ENCODE results near the gene BLM. TPM values are rescaled to one million over a fixed set of nuclear protein-coding genes. Genes with fewer than 3 reads are reported as not detected.

BLM gene
- total and polyA plus RNA-seq, 10 of the 15 experiments (the other 5 are each of a cell fraction or from before 2014, with no cell fraction given) = 23.0 to 68.4 (median 43.9) TPM

GRCh38 chr15:90671216-90671615, 45.9 kb upstream of the BLM start:
- Histone ChIP-seq H3K27ac (ENCODE audit: control insufficient read depth, insufficient read depth) (no peak overlapping the region), H3K9ac (ENCODE audit: control insufficient read depth, insufficient read depth, low read length) (no peak overlapping the region), H3K4me2 (ENCODE audit: control insufficient read depth, insufficient read depth) (no peak overlapping the region), H3K4me1 (ENCODE audit: control insufficient read depth, insufficient read depth, low read length) (peaks cover 22% of the 10 kb centered on the region), H4K20me1 (ENCODE audit: control insufficient read depth, insufficient read depth) (no peaks in the 10 kb centered on the region), H3K27me3 (replicated peaks in 1 of 2; ENCODE audit: control insufficient read depth in 2 of 2, insufficient read depth in 2 of 2, low read length in 1 of 2) (no peaks in the 10 kb centered on the region), H3K36me3 (ENCODE audit: control insufficient read depth in 2 of 2, insufficient read depth in 2 of 2, low read length in 1 of 2) (no peaks in the 10 kb centered on the region), H2AFZ (ENCODE audit: control insufficient read depth, low read depth, low read length) (no peak overlapping the region), H3K9me3 (replicated peaks; ENCODE audit: control insufficient read depth, insufficient read depth, low read length) (no peaks in the 10 kb centered on the region), H3K4me3 (no peak overlapping the region), H3K79me2 (ENCODE audit: control insufficient read depth, insufficient read depth, low read length) (peaks cover 2% of the 10 kb centered on the region)
- 73% methylated on average over 4 of the region's 4 CpGs for WGBS (ENCODE audit: insufficient coverage, insufficient replicate concordance, low lambda C conversion rate, missing lambda C conversion rate)
- intact Hi-C loops (cut with micrococcal nuclease; ENCODE audit: unreplicated experiment) (no loop called here), in situ Hi-C loops (cut with MboI) (no loop called here)
- no peak for ATAC-seq
- no TSS peak for BruUV-seq (replicated peaks)
- DNase-seq (ENCODE audit: low read depth, low spot score) = no peak
- ChIA-PET RAD21 (ENCODE audit: unreplicated experiment) (interaction anchor here (0.8 to 2.1 kb wide), 2 partner anchors 23 to 365 kb away, joined by 3 to 6 read pairs; no protein-coding TSS in a partner anchor), CTCF (interaction anchor here (2.2 kb wide), 1 partner anchor 15 kb away, joined by 6 read pairs; no protein-coding TSS in a partner anchor), SMC1A (ENCODE audit: uncharacterized antibody, unreplicated experiment) (interaction anchor here (0.6 to 11.0 kb wide), 2 partner anchors 13 to 219 kb away, joined by 4 to 112 read pairs; no protein-coding TSS in a partner anchor), POLR2A (interaction anchor here (1.1 to 1.4 kb wide), 2 partner anchors 11 to 15 kb away, joined by 3 to 4 read pairs; no protein-coding TSS in a partner anchor)
- FAIRE-seq = no peak
- no peak for TF ChIP-seq SIN3A (IDR thresholded peaks at IDR 0.05; ENCODE audit: low read depth, low read length)
- no peak for TF ChIP-seq IRF3 (IDR thresholded peaks at IDR 0.05)
- no peak for TF ChIP-seq EED (IDR thresholded peaks at IDR 0.05; ENCODE audit: low read depth)
- TF ChIP-seq ZBTB4 (CRISPR knock-in tag; IDR thresholded peaks at IDR 0.05) = no peak
- TF ChIP-seq FOXK2 (IDR thresholded peaks at IDR 0.05) = no peak
- TF ChIP-seq ZNF384 (IDR thresholded peaks at IDR 0.05; ENCODE audit: borderline replicate concordance, low read depth, low read length) = no peak
- TF ChIP-seq EP300 (IDR thresholded peaks at IDR 0.05; ENCODE audit: borderline replicate concordance in 1 of 2, control insufficient read depth in 1 of 2, low read depth in 2 of 2, low read length in 2 of 2) = no peak
- no peak for TF ChIP-seq HDGF (IDR thresholded peaks at IDR 0.05)
- no peak for TF ChIP-seq USF2 (IDR thresholded peaks at IDR 0.05; ENCODE audit: borderline replicate concordance, low read depth, low read length)

Measured in GM12878 (cell line).